Smooth muscle cell (in vitro differentiated cells): ENCODE measurements around the gene MAP3K10. TPM values are rescaled to one million over a fixed set of nuclear protein-coding genes. Genes with fewer than 3 reads are reported as not detected.

Experiments used
- DNase-seq: peaks from one replicate; lab custom pipeline; 2025; ENCODE audit not compliant: unreplicated experiment; lab: John Stamatoyannopoulos, UW
- H2AFZ ChIP-seq: fragments of 200-600 bp; sonication (generic); 2 replicates; pipeline ENCODE4 v1.6.0; 2016; ENCODE audit warnings: antibody characterized with exemption, low read depth, mild to moderate bottlenecking
- H3F3A ChIP-seq: fragments of 200-600 bp; sonication (generic); 2 replicates; pipeline ENCODE4 v1.6.0; 2017; ENCODE audit warnings: antibody characterized with exemption, low read depth
- H3K27ac ChIP-seq: fragments of 200-600 bp; sonication (generic); 2 replicates; pipeline ENCODE4 v1.5.1; 2016; ENCODE audit warnings: low read depth, mild to moderate bottlenecking
- H3K27me3 ChIP-seq: fragments of 200-600 bp; sonication (generic); 2 replicates; pipeline ENCODE4 v1.6.1; 2016; ENCODE audit warnings: low read depth, mild to moderate bottlenecking
- H3K36me3 ChIP-seq: fragments of 200-600 bp; sonication (generic); 2 replicates; pipeline ENCODE4 v1.5.1; 2016; ENCODE audit warnings: low read depth
- H3K4me1 ChIP-seq: fragments of 200-600 bp; sonication (generic); 2 replicates; pipeline ENCODE4 v1.5.1; 2016; ENCODE audit warnings: low read depth
- H3K4me2 ChIP-seq: fragments of 200-600 bp; sonication (generic); 2 replicates; pipeline ENCODE4 v1.6.0; 2016; ENCODE audit warnings: mild to moderate bottlenecking
- H3K4me3 ChIP-seq: fragments of 200-600 bp; sonication (generic); 2 replicates; pipeline ENCODE4 v1.5.1; 2016; ENCODE audit warnings: mild to moderate bottlenecking
- H3K79me2 ChIP-seq: fragments of 200-600 bp; sonication (generic); 2 replicates; pipeline ENCODE4 v1.6.0; 2016; ENCODE audit warnings: low read depth, mild to moderate bottlenecking
- H3K9ac ChIP-seq: fragments of 200-600 bp; sonication (generic); 2 replicates; pipeline ENCODE4 v1.6.0; 2016; ENCODE audit warnings: low read depth
- H3K9me3 ChIP-seq: fragments of 200-600 bp; sonication (generic); replicated peaks from 2 replicates; pipeline ENCODE4 v1.5.1; 2016; ENCODE audit warnings: low read depth
- H4K20me1 ChIP-seq: fragments of 200-600 bp; sonication (generic); 2 replicates; pipeline ENCODE4 v1.6.0; 2016; ENCODE audit warnings: low read depth
- WGBS: methylation state at CpG from one replicate; pipeline ENCODE4 v1.1.7; 2016; ENCODE audit warnings: low lambda C conversion rate; 5-methylcytosine and 5-hydroxymethylcytosine counted together
- polyA plus RNA-seq: library from polyadenylated mRNA; unstranded; fragments of >200 nt; fragmentation: Nextera tagmentation; extraction: Ambion mirVana; gene quantifications from 2 replicates; pipeline ENCODE4 v1.2.1, GENCODE V29; 2016
- total RNA-seq: library from RNA; depleted of rRNA; stranded (reverse); fragments of >200 nt; gene quantifications from 2 replicates; pipeline ENCODE4 v1.2.3, GENCODE V29; 2014
- TF ChIP-seq, protein P1 (sequence below): fragments of 200-600 bp; sonication (generic); IDR thresholded peaks from 2 replicates; pipeline ENCODE4 v1.5.1; 2017; ENCODE audit warnings: borderline replicate concordance, mild to moderate bottlenecking, antibody characterized with exemption; ENCODE audit not compliant: insufficient read depth, poor library complexity, severe bottlenecking

MAP3K10 gene
- total and polyA plus RNA-seq, 2 experiments from 2014 or later = 4.4 to 7.8 TPM

GRCh38 chr19:40261631-40262030 is 70.4 kb downstream of the MAP3K10 start:
- H3K27ac ChIP-seq = no peak overlapping the region
- WGBS = 98% methylated on average over 8 of the region's 8 CpGs
- no peak overlapping the region for H3K4me3 ChIP-seq
- H3K36me3 ChIP-seq = no peaks in the 10 kb centered on the region
- no peaks in the 10 kb centered on the region for H3F3A ChIP-seq
- no peaks in the 10 kb centered on the region for H3K9me3 ChIP-seq
- no peak overlapping the region for H3K4me2 ChIP-seq
- H3K4me1 ChIP-seq = no peaks in the 10 kb centered on the region
- H3K79me2 ChIP-seq = peaks cover 35% of the 10 kb centered on the region
- no peak overlapping the region for H3K9ac ChIP-seq
- TF ChIP-seq, protein P1, sequence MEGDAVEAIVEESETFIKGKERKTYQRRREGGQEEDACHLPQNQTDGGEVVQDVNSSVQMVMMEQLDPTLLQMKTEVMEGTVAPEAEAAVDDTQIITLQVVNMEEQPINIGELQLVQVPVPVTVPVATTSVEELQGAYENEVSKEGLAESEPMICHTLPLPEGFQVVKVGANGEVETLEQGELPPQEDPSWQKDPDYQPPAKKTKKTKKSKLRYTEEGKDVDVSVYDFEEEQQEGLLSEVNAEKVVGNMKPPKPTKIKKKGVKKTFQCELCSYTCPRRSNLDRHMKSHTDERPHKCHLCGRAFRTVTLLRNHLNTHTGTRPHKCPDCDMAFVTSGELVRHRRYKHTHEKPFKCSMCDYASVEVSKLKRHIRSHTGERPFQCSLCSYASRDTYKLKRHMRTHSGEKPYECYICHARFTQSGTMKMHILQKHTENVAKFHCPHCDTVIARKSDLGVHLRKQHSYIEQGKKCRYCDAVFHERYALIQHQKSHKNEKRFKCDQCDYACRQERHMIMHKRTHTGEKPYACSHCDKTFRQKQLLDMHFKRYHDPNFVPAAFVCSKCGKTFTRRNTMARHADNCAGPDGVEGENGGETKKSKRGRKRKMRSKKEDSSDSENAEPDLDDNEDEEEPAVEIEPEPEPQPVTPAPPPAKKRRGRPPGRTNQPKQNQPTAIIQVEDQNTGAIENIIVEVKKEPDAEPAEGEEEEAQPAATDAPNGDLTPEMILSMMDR = no peak
- no peak for DNase-seq
- peaks cover 93% of the 10 kb centered on the region for H4K20me1 ChIP-seq
- H2AFZ ChIP-seq = no peak overlapping the region
- H3K27me3 ChIP-seq = no peaks in the 10 kb centered on the region

DNA sequence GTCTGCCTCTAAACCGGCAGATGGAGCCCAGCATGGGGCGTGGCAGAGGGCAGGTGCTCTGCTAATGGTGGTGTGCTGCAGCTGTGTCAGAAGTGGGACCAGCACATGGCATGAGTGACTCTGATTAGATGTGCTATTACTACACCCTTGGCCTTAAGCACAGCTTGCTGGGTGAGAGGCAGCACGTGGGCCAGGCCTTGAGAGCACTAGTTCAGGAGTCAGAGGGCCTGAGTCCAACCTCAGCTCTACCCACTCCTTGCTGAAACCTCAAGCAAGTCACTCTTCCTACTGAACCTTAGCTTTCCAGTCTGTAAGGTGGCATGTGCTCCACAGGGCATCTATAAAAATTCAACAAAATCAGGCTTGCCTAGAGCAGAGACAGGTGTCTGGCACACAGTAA is 71.2 kb downstream of the MAP3K10 start:
- H3K4me1 ChIP-seq = no peaks in the 10 kb centered on the region
- no peak overlapping the region for H3K27ac ChIP-seq
- no peaks in the 10 kb centered on the region for H3K9me3 ChIP-seq
- H3K9ac ChIP-seq = no peak overlapping the region
- H4K20me1 ChIP-seq = peaks cover 93% of the 10 kb centered on the region
- no peaks in the 10 kb centered on the region for H3K36me3 ChIP-seq
- H3F3A ChIP-seq = no peaks in the 10 kb centered on the region
- H2AFZ ChIP-seq = no peak overlapping the region
- TF ChIP-seq, protein P1 = no peak
- H3K4me2 ChIP-seq = no peak overlapping the region
- WGBS = 97% methylated on average over 3 of the region's 3 CpGs
- H3K4me3 ChIP-seq = no peak overlapping the region
- DNase-seq = no peak
- H3K27me3 ChIP-seq = no peaks in the 10 kb centered on the region
- H3K79me2 ChIP-seq = peaks cover 42% of the 10 kb centered on the region

- H2AFZ ChIP-seq = no peak overlapping the region
- no peaks in the 10 kb centered on the region for H3K4me1 ChIP-seq
- DNase-seq = no peak
- H3K9me3 ChIP-seq = no peaks in the 10 kb centered on the region
- H3K27me3 ChIP-seq = no peaks in the 10 kb centered on the region
- peaks cover 50% of the 10 kb centered on the region for H3K79me2 ChIP-seq
- H3K27ac ChIP-seq = no peak overlapping the region
- no peak overlapping the region for H3K9ac ChIP-seq
- TF ChIP-seq, protein P1 = no peak
- no peaks in the 10 kb centered on the region for H3K36me3 ChIP-seq
- WGBS = 95% methylated on average over 24 of the region's 24 CpGs
- no peak overlapping the region for H3K4me3 ChIP-seq
- H3K4me2 ChIP-seq = no peak overlapping the region
- H4K20me1 ChIP-seq = peaks cover 93% of the 10 kb centered on the region
- H3F3A ChIP-seq = no peaks in the 10 kb centered on the region
Observed at GRCh38 chr19:40263440-40264313, 72.5 kb downstream of the MAP3K10 start.
